GM18858 (cell line): ENCODE results near the gene CDC42BPB.

ENCODE experiments used
- ATAC-seq: cut with Tn5 transposase; IDR thresholded peaks from one replicate; pipeline ENCODE4 v1.9.1; 2021; ENCODE audit not compliant: unreplicated experiment

CDC42BPB gene

DNA sequence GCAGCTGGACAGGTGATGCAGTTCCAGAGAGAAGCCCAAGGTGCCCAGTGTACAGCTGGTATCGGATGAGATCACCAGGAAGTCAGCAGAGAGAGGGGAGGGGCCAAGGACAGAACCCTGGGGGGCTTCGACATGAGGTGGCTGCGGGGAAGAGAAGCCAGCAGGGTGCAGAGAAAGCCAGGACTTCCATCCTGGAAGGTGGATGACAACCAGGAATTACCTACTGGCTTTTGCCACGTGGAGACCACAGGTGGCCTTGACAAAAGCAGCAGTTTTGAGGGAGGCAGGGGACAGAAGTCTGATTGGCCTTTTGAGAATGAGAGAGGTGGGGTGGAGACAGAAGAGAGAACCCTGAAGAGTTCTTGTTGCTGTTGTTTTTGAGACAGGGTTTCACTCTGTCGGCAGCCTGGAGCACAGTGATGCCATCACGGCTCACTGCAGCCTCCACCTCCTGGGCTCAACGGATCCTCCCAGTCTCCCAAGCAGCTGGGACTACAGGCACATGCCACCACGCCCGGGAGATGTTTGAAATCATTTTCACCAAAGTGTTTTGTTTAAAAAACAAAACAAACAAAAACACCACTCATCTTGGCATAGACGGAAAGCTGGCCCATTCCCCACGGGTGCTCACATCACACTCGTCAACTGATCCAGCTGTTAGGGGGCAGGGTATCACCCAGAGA lies 35.2 kb downstream of the CDC42BPB start:
- ATAC-seq: no peak

DNA sequence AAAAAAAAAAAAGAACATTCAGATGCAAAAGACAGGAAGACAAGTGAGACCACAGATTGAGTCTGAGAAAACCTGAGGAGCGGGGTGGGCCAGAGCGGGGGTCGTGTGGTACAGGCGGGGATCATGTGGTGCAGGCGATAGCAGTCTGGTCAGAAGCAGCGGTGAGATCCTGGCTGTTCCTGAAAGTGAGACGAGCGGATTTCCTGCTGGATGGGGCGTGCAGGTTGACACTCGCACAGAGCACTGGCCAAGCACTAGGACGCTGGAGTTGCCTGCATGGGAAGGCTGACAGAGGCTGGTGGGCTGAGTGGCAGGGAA lies 35.7 kb downstream of the CDC42BPB start:
- no peak for ATAC-seq

DNA sequence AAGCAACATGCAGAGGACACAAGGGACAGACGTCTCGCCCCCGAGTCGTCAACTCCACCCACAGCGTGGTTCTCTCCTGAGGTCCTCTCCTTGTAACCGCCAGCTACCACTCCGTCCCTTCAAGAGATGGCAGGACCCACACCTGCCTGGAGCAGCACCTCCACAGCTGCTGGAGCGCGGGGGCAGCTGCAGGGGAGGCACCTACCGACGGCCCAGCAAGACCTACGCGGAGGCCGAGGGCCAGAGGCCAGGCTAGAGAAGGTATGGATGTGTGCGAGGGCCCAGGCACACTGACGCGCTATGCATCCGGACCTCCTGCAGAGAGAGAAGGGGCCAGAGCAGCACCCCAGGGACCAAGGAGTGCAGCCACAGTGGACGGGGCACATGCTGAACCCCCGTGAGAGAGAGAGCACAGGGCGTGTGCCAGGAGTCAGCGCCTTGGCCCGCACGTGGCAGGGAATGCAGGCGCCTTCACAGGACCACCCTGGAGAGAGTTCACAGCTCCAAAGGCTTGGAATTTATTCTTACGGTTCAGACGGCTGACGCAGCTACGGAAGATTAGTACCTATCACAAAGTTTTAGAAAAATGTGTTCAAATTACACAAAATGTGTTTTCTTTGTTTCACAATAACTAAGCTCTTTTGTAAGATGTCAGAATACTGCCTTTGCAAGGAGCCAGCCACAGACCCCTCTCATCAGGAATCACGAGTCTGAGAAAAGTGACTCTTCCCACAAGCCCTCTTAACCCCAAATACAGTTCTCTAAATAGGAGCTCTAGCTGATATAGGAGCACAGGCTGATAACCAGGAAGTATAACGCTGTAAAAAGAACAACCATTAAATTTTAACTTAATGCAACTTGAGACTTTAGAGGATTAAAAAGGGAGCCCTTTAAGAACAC lies 36.8 kb downstream of the CDC42BPB start:
- ATAC-seq: no peak

DNA sequence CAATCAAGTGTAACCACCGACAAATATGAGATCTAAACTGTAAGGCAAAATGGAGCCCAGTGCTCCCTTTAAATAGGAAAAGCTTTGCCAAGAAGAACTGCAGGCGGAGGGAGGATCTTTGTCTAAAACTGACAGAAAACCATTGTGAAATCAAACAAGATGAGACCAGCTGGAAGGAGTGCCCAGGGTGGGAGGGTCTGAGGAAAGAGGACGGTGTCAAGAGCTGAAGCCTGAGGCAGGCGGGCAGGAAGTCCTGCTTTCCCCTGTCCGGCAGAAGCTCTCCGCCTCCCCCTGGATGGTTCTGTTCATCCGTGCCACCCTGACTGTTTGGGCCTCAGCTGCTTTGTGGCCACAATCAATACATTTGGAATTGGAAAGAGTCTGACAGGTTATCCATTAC lies 37.5 kb downstream of the CDC42BPB start:
- no peak for ATAC-seq

DNA sequence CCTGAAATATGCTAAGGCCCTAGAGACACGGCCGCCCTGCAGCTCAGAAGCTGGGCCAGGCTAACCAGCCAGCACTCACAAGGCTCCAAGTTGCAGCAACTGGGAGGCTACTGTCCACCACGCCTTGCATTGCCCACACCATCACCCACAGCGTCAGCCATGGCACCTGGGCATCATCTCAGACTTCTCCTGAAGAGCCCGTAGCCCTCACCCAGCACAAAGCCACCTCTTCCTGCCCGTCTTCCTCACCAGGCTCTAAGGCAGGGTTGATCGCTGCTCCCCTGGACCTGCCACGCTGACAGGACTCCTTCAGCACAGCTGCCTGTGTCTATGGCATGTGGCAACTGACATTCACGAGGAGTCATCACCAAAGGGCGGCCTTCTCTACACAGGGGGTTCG lies 38.1 kb downstream of the CDC42BPB start:
- no peak for ATAC-seq

DNA sequence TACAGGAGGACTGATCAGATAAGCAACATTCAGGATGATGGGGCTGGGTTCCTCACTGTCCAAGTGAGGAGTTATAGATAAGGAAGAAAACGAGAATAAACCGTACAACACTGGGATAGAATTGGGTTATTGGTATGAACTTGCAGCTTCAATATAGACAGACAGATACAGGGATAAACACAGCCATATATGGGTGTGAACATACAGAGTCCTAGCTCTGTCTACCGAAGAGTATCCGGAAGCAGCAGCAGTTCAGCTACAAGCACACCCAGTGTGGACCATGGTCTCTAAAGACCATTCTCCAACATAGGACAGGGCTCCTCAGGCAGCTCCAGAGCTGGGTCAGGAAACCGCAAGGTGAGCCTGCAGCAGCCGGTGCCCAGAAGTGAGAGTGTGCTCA lies 40.8 kb downstream of the CDC42BPB start:
- no peak for ATAC-seq

DNA sequence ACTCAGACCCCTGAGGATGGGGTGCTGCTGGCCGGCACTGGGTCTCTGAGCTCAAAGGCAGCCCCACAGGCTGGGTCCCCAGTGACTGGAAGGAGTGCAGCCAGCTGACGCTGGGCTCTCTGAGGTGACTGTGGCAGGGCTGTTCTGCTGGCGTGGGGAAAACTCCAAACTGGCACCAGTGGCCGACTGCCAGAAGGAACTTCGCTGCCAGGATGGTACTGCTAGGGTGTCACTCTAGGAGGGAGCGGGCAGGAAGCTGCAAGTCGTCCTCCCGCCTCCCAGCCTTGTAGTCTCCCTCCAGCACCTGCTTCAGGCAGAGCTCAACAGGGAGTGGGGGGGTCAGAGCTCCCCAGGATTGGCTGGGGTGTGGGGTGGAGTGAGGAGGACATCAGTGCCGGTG lies 41.3 kb downstream of the CDC42BPB start:
- ATAC-seq: no peak

DNA sequence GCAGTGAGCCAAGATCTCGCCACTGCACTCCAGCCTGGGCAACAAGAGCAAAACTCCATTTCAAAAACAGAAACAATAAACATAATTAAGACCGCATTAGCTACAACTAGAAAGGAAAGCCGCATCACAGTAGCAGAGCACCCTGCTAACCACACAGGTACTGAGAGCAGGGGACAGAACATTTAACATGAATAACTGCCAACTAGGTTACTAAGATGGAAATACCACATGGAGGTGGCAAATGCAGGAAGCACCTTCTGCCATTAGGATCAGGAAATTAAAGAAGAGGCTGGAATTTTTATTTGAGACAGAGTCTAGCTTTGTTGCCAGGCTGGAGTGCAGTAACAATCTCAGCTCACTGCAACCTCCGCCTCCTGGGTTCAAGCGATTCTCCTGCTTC lies 41.9 kb downstream of the CDC42BPB start:
- no peak for ATAC-seq

DNA sequence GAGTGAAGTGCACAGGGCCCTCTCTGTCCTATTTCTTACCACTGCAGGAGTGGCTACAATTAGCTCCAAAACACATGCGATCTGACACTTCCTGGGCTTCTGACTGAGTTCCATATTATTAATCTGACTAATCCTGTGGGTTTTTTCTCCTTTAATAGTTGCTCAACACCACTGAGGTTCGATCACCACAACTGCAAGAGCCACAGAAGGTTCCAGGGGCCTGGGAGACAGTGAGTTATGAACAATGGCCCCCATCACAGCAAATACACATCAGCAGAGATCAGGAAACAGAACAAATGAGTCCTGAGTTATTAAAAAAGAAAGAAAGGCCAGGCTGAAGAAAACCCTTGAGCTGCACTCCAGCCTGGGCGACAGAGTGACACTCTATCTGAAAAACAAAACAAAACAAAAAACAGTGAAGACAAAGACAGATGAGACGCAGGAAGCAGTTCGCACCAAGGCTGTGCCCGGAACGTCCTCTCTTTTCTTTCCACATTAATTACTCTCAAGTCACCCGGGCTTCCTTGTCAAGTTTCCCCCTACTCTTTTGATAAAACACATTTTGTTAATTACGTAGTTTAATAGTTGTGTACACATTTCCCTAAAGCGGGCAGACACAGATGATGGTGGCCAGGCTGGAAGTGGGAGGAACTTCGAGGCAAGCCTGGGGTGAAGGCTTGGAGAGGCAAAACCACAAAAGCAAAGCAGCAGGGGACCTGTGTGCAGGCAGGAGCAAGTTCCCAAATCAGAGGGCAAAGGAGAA lies 42.7 kb downstream of the CDC42BPB start:
- ATAC-seq: no peak

DNA sequence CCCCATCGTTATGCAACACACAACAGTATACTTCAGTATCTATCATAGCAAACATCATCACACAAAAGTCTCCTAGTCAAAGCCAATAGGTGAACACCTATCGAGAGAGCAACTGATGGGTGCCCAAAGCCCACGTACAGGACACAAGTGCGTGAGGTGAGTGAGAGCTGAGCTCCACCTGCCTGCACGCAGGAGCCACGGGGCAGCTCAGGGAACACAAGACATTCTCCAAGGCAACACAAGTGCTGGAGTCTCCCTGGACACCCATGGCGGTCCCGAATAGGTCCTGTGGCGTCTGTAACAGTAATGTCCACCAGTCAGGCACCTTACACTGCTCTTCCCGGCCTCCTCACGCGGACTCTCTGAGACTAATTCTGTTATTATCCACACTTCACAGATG lies 44.3 kb downstream of the CDC42BPB start:
- ATAC-seq: no peak

DNA sequence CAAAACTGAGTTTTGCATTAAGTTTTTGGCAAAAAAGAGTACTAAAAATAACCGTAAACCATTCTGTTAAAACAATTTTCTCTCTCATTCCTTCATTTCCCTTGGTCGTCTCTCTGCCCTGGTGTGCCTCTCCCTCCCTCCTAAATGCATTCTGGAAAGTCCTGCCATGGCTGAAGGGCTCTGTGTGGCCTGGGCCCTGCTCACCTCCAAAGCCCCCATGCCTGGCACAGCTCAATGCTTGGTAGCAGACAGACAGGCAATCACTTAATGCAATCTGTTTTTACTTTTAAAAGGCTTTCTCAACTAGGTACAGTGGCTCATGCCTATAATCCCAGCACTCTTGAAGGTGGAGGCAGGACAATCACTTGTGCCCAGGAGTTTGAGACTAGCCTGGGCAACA lies 47.8 kb downstream of the CDC42BPB start:
- no peak for ATAC-seq

DNA sequence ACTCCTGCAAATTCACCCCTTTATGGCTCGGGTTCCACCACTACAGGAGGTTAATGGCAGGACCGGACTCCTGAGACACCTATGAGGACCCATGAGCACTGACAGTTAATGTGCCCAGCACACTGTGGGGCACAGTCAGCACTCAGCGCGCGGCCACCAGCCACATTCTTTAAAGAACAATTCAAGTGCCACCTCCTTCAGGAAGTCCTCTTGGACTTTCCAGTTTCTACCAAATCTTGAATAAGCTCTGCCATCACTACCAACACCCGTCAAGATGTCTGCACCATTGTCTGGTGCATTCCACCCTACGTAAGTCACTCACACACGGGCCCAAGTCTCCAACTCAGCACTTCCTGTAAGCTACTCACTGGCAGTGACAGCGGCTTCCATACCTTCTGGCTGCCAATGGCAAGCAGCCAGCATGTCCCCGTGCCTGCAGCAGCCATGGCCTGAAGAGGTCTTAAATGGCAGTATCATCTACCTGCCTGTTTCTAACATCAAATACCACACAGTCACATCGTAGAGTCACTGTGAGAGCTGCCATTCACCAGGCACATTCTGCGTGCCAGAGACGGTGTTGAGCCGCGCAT lies 48.5 kb downstream of the CDC42BPB start:
- ATAC-seq: no peak

DNA sequence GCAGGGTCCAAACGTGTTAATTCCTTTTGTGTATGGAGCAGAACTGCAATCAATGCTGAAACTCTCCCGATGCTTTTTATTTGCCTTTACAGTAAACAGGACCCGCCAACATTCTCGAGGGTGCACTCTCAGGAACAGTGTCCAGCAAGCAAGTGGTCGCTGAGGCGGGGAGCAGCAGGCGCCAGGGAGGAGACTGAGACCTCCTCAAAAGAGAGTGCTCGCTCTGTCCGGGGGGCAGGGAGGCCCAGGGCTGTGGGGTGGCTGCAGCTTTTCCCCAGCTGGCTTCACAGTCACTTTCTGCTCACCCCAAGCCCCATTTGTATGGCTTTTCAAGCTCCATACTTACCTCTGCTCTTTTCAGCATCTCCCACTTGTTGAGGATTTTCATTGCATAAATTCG lies 49.2 kb downstream of the CDC42BPB start:
- ATAC-seq: no peak

DNA sequence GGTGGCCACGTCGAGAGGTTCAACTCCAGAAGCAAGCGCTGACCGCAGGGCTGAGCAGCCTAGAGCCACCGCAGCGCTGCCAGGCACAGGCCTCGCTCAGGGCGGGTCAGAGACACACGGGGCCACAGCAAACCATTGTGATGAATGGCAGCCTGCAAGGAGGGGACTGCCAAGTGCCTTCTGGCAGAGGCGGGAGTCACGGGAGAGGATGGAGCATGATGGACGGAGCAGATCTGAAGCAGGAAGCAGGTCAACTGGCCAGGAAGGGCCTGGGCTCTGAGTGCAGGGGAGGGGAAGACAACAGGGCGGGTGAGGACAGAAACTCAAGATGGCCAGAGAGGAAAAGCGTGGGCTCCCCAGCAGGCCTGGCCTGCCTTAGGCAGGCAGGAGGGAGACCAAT lies 49.8 kb downstream of the CDC42BPB start:
- ATAC-seq: no peak

DNA sequence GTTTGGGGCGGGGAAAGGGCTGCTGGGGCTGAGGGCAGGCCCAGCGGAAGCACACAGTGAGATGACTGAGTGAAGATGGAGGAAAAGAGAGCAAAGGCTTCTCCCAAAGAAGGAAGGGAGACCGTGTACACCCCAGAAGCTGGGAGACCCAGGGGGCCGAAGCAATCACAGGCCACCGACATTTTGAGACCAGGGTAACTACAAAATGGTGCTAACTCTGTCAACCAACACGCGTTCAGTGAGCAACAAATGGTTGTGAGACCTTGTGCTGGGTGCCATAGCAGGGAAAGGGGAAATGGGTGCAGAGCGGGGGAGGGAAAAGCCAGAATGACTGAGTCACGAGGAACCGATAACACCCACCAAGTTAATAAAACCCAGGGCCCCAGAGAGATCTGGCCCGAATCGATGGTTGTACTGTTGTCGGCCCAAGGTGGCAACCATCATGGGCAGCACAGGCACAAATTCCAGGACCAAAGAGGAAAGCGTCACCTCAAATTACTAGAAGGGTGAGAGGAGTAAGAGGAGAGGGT lies 50.3 kb downstream of the CDC42BPB start:
- ATAC-seq: no peak

DNA sequence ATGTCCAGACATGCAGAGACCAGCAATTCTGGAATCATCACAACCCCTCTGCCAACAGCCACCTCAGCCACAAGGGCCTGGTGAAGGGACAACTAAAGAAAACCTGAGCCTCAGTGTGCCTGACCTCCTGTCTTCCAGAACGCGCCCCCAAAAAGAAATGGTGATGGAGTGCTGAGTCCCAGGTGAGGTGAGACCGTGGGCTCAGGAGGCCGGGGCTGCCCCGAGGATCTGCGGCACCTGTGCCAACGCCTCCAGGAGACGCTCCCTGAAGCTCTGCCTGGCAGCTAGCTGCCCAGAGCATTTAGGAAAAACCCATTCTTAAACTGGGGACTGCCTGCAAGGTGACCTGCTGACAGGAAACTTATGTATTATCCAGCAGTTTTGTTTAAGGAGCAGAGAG lies 51.2 kb downstream of the CDC42BPB start:
- ATAC-seq: no peak

DNA sequence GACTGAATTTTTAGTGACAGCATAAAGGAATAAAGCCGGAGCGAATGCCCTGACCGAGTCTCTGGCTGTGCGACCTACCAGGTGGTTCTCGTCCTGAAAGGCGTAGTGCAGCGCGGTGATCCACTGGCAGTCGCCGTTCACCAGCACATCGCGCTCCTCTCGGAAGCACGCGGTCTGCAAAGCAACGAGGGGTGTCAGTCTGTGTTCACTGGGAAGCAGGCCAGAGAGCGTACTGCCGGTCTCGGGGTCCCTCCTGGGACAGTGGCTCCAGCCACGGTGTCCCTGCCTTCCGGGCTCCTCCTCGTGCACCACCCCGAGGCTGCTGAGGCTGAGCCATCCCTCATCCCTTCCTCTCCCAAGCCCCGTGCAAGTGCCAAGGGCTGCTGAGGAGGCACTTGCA lies 53.5 kb downstream of the CDC42BPB start:
- no peak for ATAC-seq

DNA sequence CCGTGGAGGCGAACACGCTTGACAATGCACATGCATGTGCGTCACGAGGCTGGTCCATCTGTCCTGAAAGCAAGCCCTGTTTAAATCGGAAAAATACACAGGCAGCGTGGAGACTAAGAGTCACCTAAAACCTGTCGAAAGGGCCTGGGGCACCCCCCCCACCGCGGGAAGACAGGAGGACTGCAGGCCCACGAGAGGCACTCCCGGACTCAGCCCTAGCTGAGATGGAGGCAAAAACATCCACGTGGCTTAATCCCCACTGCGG lies 54.1 kb downstream of the CDC42BPB start:
- ATAC-seq: no peak

DNA sequence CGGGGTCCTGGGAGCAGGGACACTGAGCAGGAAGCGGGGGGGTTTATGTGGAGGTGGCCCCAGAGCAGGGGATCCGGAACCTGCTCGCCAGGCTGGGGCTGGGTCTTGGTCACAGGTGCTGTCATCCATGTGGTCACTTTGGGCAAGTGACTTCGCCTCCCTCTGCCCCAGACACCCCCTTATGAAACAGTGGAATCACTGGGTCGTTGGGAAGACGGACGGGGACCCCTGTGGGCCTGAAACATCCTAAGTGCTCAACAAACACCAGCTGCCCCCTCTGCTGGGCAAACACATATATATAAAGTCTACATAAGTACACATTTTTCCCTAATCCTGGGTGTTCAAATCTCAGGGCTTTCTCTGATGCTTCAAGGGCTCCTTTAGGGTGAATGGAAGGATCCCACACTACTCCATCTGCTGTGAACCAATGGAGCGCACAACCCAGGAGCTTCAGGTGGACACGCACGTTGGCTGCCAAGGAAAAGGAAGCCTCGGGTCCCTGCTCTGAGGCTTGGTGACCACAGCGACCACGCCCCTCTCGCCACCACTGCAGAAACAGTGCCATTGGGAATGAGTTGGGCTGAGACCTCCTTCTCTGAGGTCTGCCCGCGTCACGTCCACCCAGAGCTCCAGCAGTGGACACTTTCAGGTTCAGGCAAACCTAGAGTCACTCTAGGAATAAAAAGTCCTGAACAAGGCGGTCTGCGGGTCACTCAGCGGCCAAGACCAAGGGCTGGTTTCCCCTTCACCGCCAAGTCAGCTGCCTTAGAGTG lies 54.6 kb downstream of the CDC42BPB start:
- ATAC-seq: no peak

DNA sequence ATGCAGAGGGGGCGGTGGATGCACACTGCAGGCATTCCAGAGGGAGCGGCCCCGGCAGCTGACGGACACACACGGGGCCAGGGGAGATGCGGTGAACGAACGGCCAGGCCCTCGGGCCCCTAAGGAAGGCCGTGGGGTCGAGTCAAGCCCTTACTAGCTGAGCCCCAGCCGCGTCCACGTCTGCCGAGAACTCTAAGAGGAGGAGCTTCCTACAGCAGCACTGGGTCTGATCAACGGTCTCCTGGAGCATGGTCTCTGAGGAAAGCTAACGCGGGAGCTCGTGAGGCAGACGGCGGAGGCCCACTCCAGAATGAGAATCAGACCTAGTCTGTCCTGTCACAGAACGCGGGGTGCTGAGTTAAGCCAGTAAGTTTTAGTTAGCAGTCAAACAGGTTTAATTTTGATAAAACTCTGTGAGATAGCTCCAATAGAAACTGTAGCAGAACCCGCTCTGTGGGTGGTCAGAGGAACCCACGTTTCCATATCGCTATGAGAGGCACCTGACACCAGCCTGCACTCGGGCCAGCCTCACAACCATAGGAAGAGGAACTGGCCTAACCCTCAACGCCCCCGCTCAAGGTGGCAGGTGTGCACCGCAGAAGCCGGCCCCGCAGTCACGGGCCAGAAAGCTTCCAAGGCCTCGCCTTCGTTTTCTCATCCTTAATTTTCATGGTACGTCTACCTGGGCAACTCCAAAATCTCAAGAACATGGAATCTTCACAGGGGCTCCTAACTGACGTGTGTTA lies 55.5 kb downstream of the CDC42BPB start:
- ATAC-seq: no peak
